Stimulated activated naive CD4-positive, alpha-beta T cell (primary cell): ENCODE results near the gene CTNNA3.

Experiments
- DNase-seq, 6 experiments: peaks; one replicate each; lab custom pipeline; 2025; lab: John Stamatoyannopoulos, UW

The CTNNA3 gene

GRCh38 chr10:66095610-66096009 is 1600.4 kb downstream of the CTNNA3 start:
- DNase-seq: no peak

- no peak for DNase-seq
Measured at GRCh38 chr10:66085906-66086305, 1610.1 kb downstream of the CTNNA3 start.

- no peak for DNase-seq
Measured at GRCh38 chr10:66071907-66072306, 1624.1 kb downstream of the CTNNA3 start.

- no peak for DNase-seq
Measured at GRCh38 chr10:66058594-66058993, 1637.4 kb downstream of the CTNNA3 start.

- DNase-seq: no peak
Measured at GRCh38 chr10:66049335-66049734, 1646.7 kb downstream of the CTNNA3 start.

GRCh38 chr10:66045859-66046258 is 1650.1 kb downstream of the CTNNA3 start:
- no peak for DNase-seq

- peak in 3 of 6 experiments; percentile 3 to 42 (median 24) for DNase-seq
Measured at GRCh38 chr10:66041771-66042170, 1654.2 kb downstream of the CTNNA3 start.

GRCh38 chr10:66038623-66039022 is 1657.4 kb downstream of the CTNNA3 start:
- no peak for DNase-seq

- no peak for DNase-seq
Measured at GRCh38 chr10:66026321-66026720, 1669.7 kb downstream of the CTNNA3 start.

GRCh38 chr10:66025186-66025585 is 1670.8 kb downstream of the CTNNA3 start:
- DNase-seq: no peak

GRCh38 chr10:66021423-66021822 is 1674.6 kb downstream of the CTNNA3 start:
- no peak for DNase-seq

GRCh38 chr10:66008221-66008620 is 1687.8 kb downstream of the CTNNA3 start:
- no peak for DNase-seq

GRCh38 chr10:66006411-66006810 is 1689.6 kb downstream of the CTNNA3 start:
- no peak for DNase-seq

- no peak for DNase-seq
Measured at GRCh38 chr10:65993451-65993850, 1702.5 kb downstream of the CTNNA3 start.

- no peak for DNase-seq
Measured at GRCh38 chr10:65968871-65969270, 1727.1 kb downstream of the CTNNA3 start.

- DNase-seq: no peak
Measured at GRCh38 chr10:65968437-65968836, 1727.6 kb downstream of the CTNNA3 start.

- no peak for DNase-seq
Measured at GRCh38 chr10:65964205-65964604, 1731.8 kb downstream of the CTNNA3 start.

- DNase-seq: no peak
Measured at GRCh38 chr10:65952086-65952485, 1743.9 kb downstream of the CTNNA3 start.

- DNase-seq: no peak
Measured at GRCh38 chr10:65950075-65950474, 1745.9 kb downstream of the CTNNA3 start.

GRCh38 chr10:65949526-65949925 is 1746.5 kb downstream of the CTNNA3 start:
- no peak for DNase-seq

- DNase-seq: no peak
Measured at GRCh38 chr10:65945061-65945460, 1750.9 kb downstream of the CTNNA3 start.

- DNase-seq: no peak
Measured at GRCh38 chr10:65943451-65943850, 1752.5 kb downstream of the CTNNA3 start.

GRCh38 chr10:65940816-65941662 is 1755.0 kb downstream of the CTNNA3 start:
- DNase-seq: no peak

GRCh38 chr10:65940105-65940504 is 1755.9 kb downstream of the CTNNA3 start:
- DNase-seq: no peak
